HepG2 (cell line): ENCODE measurements around the gene TMBIM1. TPM values are rescaled to one million over a fixed set of nuclear protein-coding genes. Genes with fewer than 3 reads are reported as not detected.

Experiments used
- ATF7-NPFF ChIP-seq: sonication (generic); formaldehyde crosslinking; IDR thresholded peaks from 2 replicates; pipeline ENCODE4 v1.8.1; 2023; ENCODE audit warnings: mild to moderate bottlenecking, low read depth, missing genetic modification reagents, moderate library complexity
- CEBPB ChIP-seq: IDR thresholded peaks from 2 replicates; pipeline ENCODE4 v1.6.1; 2011; ENCODE audit warnings: low read depth, low read length, improper control_type of control experiment, borderline replicate concordance
- CREB1 ChIP-seq, 2 experiments: fragments of 450-650 bp in 1 of 2; IDR thresholded peaks; 2 replicates each; pipeline ENCODE4 v1.6.1; 2016 to 2017; ENCODE audit warnings: control low read depth in 1 of 2, mild to moderate bottlenecking in 1 of 2, missing compliant biosample characterization in 1 of 2, missing genetic modification characterization in 1 of 2
- ELF1 ChIP-seq: sonication (generic); formaldehyde crosslinking; IDR thresholded peaks from 2 replicates; pipeline ENCODE4 v1.4.0; 2020; ENCODE audit warnings: missing genetic modification reagents
- KAT7 ChIP-seq: IDR thresholded peaks from 2 replicates; pipeline ENCODE4 v1.6.1; 2018; ENCODE audit warnings: borderline replicate concordance, missing compliant biosample characterization
- KLF6 ChIP-seq: IDR thresholded peaks from 2 replicates; pipeline ENCODE4 v1.8.0; 2016; ENCODE audit warnings: missing biosample characterization, missing genetic modification reagents
- NFE2L1 ChIP-seq: sonication (generic); formaldehyde crosslinking; IDR thresholded peaks from 2 replicates; pipeline ENCODE4 v1.4.0; 2020; ENCODE audit warnings: missing genetic modification reagents, mild to moderate bottlenecking, borderline replicate concordance
- NONO ChIP-seq, 2 experiments: fragments of 450-650 bp in 1 of 2; sonication (generic) in 1 of 2; formaldehyde crosslinking in 1 of 2; IDR thresholded peaks in 1 of 2; conservative IDR thresholded peaks in 1 of 2; 2 replicates each; pipeline versions ENCODE4 v1.6.1 to v1.8.0; 2017 to 2022; ENCODE audit warnings: mild to moderate bottlenecking in 1 of 2, missing genetic modification reagents in 1 of 2, moderate library complexity in 1 of 2
- POLR2AphosphoS5 ChIP-seq: IDR thresholded peaks from 2 replicates; pipeline ENCODE4 v1.6.1; 2012; ENCODE audit warnings: low read depth, low read length
- SOX6 ChIP-seq, 2 experiments: fragments of 450-650 bp in 1 of 2; sonication (generic) in 1 of 2; formaldehyde crosslinking in 1 of 2; IDR thresholded peaks; 2 replicates each; pipeline versions ENCODE4 v1.4.0 to v1.6.1; 2017 to 2020; ENCODE audit warnings: antibody characterized with exemption in 1 of 2, mild to moderate bottlenecking in 1 of 2, missing genetic modification reagents in 1 of 2
- WIZ ChIP-seq: sonication (generic); formaldehyde crosslinking; IDR thresholded peaks from 2 replicates; pipeline ENCODE4 v1.5.1; 2020; ENCODE audit warnings: mild to moderate bottlenecking, missing genetic modification reagents
- ZBTB7B ChIP-seq: sonication (generic); formaldehyde crosslinking; IDR thresholded peaks from 2 replicates; pipeline ENCODE4 v1.4.0; 2020; ENCODE audit warnings: missing genetic modification reagents
- ZNF253 ChIP-seq: sonication (generic); formaldehyde crosslinking; IDR thresholded peaks from 2 replicates; pipeline ENCODE4 v1.8.0; 2022; ENCODE audit warnings: mild to moderate bottlenecking, missing genetic modification reagents, borderline replicate concordance
- ZNF260 ChIP-seq: sonication (generic); formaldehyde crosslinking; IDR thresholded peaks from 2 replicates; pipeline ENCODE4 v1.4.0; 2020; ENCODE audit warnings: missing genetic modification reagents, low read depth, mild to moderate bottlenecking, borderline replicate concordance
- ZNF326 ChIP-seq: sonication (generic); formaldehyde crosslinking; IDR thresholded peaks from 2 replicates; pipeline ENCODE4 v1.4.0; 2020; ENCODE audit warnings: missing genetic modification reagents, borderline replicate concordance
- ZNF749 ChIP-seq: sonication (generic); formaldehyde crosslinking; IDR thresholded peaks from 2 replicates; pipeline ENCODE4 v1.8.0; 2022; ENCODE audit warnings: mild to moderate bottlenecking, missing genetic modification reagents, moderate library complexity, borderline replicate concordance
- ZSCAN21 ChIP-seq: sonication (generic); formaldehyde crosslinking; IDR thresholded peaks from 2 replicates; pipeline ENCODE4 v1.8.0; 2022; ENCODE audit warnings: mild to moderate bottlenecking, missing genetic modification reagents, moderate library complexity, borderline replicate concordance
- ZSCAN25 ChIP-seq: sonication (generic); formaldehyde crosslinking; IDR thresholded peaks from 2 replicates; pipeline ENCODE4 v1.8.0; 2022; ENCODE audit warnings: mild to moderate bottlenecking, missing genetic modification reagents
- polyA plus RNA-seq, 8 experiments: library from polyadenylated mRNA; depleted of rRNA in 3 of 8; stranded (reverse) in 7 of 8; unstranded in 1 of 8; fragments of >200 nt; fragmentation: Illumina TruSeq in 4 of 8; extraction: Trizol in 4 of 8; gene quantifications; 2 replicates each; pipeline versions ENCODE4 v1.2.1 to v1.2.3, GENCODE V29; 2011 to 2016; ENCODE audit warnings: low read depth in 4 of 8, missing spikeins in 1 of 8, mixed read lengths in 1 of 8; ENCODE audit not compliant: insufficient read depth in 1 of 8
- total RNA-seq, 5 experiments: library from RNA; depleted of rRNA; stranded (reverse); fragments of >200 nt; fragmentation: Illumina TruSeq; extraction: Trizol; gene quantifications; 2 replicates each; pipeline ENCODE4 v1.2.3, GENCODE V29; 2016; ENCODE audit warnings: low read depth in 1 of 5
- TF ChIP-seq, protein P1 (sequence below): sonication (generic); formaldehyde crosslinking; IDR thresholded peaks from 2 replicates; pipeline ENCODE4 v1.4.0; 2020; ENCODE audit warnings: mild to moderate bottlenecking, missing genetic modification reagents
- TF ChIP-seq, protein P2 (sequence below): IDR thresholded peaks from 2 replicates; pipeline ENCODE4 v1.6.1; 2016; ENCODE audit warnings: low read depth, borderline replicate concordance
- TF ChIP-seq, protein P3 (sequence below): IDR thresholded peaks from 2 replicates; pipeline ENCODE4 v1.4.0; 2020; ENCODE audit warnings: mild to moderate bottlenecking, missing genetic modification reagents
- TF ChIP-seq, protein P4 (sequence below): sonication (generic); formaldehyde crosslinking; IDR thresholded peaks from 2 replicates; pipeline ENCODE4 v1.9.0; 2021; ENCODE audit warnings: missing genetic modification reagents, mild to moderate bottlenecking, borderline replicate concordance

Gene TMBIM1
- total and polyA plus RNA-seq, 2 of the 13 experiments (the other 11 are each of a cell fraction or from before 2014, with no cell fraction given), result 127 to 139 TPM

DNA sequence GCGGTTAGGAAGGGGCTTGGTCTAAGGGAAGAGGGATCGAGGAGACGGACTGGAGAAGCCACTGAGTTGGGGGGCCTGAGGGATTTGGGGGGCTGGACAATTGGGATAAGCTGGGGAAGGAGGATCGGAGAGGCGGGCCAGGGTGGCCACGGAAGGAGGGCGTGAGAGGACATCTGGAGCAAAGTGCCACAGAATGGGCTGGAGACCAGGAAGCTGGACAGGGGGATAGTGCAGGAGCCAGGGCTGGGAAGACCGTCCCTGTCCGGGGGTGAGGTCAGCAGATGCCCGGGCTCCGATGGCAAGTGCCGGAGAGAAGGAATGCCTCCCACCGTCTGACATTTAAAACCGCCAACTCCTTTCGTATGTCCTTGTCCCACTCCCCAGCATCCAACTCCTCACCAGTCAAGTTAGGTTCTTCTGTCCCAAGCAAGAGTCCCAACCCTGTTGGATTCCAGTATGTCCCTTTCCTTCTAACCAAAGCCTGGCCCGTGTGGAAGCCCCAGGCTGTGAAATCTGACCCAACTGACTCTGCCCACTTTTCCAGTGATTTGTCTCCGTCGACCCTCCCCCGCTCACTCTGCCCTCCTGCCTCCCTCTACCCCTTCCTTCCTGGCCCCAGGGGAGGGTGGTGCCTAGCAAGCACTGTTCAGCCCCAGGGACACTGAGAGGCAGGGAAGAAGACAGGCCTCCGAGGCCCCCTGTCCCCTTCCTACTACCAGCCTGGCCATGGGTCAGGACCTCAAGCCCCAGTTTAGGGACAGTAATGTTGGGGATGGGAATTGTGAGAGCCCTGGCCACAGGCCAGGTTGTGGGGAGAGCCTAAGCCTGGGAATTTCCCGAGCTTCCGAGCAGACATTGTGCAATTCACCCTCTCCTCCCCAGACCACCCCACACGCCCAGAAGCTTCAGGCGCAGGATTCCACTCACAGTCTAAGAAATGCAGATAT, 31.5 kb upstream of the TMBIM1 start (continued):
- TF ChIP-seq, protein P1, sequence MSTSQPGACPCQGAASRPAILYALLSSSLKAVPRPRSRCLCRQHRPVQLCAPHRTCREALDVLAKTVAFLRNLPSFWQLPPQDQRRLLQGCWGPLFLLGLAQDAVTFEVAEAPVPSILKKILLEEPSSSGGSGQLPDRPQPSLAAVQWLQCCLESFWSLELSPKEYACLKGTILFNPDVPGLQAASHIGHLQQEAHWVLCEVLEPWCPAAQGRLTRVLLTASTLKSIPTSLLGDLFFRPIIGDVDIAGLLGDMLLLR (CRISPR knock-in tag), result no peak
- TF ChIP-seq WIZ (CRISPR knock-in tag) (no peak), ZSCAN21 (CRISPR knock-in tag) (no peak; the same call in 1 of the 2 replicates), ZNF253 (CRISPR knock-in tag) (peak; percentile 36; the same call in 1 of the 2 replicates), SOX6 (IDR thresholded peaks at IDR 0.05) (no peak), SOX6 (CRISPR knock-in tag; IDR thresholded peaks at IDR 0.05) (no peak; the same call in 1 of the 2 replicates), ZNF326 (CRISPR knock-in tag) (no peak), KAT7 (CRISPR knock-in tag) (peak; percentile 58), CEBPB (peak; percentile 96), ZNF749 (CRISPR knock-in tag) (no peak), ZNF260 (CRISPR knock-in tag) (no peak), ZSCAN25 (peak; percentile 81), NONO (IDR thresholded peaks at IDR 0.05) (no peak), NONO (CRISPR knock-in tag; conservative IDR thresholded peaks at IDR 0.05) (peak; percentile 90), ATF7-NPFF (CRISPR knock-in tag) (peak; percentile 44; the same call in 1 of the 2 replicates), NFE2L1 (0 out of 2 replicates have a peak, but pooled peaks have one; percentile 61), ZBTB7B (CRISPR knock-in tag) (no peak), CREB1 (IDR thresholded peaks at IDR 0.05) (no peak), CREB1 (CRISPR knock-in tag; IDR thresholded peaks at IDR 0.05) (no peak), KLF6 (CRISPR knock-in tag) (0 out of 2 replicates have a peak, but pooled peaks have one; percentile 75), ELF1 (peak; percentile 8; the same call in 1 of the 2 replicates), POLR2AphosphoS5 (peak; percentile 67)
- TF ChIP-seq, protein P2, sequence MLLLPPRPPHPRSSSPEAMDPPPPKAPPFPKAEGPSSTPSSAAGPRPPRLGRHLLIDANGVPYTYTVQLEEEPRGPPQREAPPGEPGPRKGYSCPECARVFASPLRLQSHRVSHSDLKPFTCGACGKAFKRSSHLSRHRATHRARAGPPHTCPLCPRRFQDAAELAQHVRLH (CRISPR knock-in tag), result 0 out of 2 replicates have a peak, but pooled peaks have one; percentile 51
- TF ChIP-seq, protein P3, sequence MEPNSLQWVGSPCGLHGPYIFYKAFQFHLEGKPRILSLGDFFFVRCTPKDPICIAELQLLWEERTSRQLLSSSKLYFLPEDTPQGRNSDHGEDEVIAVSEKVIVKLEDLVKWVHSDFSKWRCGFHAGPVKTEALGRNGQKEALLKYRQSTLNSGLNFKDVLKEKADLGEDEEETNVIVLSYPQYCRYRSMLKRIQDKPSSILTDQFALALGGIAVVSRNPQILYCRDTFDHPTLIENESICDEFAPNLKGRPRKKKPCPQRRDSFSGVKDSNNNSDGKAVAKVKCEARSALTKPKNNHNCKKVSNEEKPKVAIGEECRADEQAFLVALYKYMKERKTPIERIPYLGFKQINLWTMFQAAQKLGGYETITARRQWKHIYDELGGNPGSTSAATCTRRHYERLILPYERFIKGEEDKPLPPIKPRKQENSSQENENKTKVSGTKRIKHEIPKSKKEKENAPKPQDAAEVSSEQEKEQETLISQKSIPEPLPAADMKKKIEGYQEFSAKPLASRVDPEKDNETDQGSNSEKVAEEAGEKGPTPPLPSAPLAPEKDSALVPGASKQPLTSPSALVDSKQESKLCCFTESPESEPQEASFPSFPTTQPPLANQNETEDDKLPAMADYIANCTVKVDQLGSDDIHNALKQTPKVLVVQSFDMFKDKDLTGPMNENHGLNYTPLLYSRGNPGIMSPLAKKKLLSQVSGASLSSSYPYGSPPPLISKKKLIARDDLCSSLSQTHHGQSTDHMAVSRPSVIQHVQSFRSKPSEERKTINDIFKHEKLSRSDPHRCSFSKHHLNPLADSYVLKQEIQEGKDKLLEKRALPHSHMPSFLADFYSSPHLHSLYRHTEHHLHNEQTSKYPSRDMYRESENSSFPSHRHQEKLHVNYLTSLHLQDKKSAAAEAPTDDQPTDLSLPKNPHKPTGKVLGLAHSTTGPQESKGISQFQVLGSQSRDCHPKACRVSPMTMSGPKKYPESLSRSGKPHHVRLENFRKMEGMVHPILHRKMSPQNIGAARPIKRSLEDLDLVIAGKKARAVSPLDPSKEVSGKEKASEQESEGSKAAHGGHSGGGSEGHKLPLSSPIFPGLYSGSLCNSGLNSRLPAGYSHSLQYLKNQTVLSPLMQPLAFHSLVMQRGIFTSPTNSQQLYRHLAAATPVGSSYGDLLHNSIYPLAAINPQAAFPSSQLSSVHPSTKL (CRISPR knock-in tag), result peak; percentile 58
- TF ChIP-seq, protein P4, sequence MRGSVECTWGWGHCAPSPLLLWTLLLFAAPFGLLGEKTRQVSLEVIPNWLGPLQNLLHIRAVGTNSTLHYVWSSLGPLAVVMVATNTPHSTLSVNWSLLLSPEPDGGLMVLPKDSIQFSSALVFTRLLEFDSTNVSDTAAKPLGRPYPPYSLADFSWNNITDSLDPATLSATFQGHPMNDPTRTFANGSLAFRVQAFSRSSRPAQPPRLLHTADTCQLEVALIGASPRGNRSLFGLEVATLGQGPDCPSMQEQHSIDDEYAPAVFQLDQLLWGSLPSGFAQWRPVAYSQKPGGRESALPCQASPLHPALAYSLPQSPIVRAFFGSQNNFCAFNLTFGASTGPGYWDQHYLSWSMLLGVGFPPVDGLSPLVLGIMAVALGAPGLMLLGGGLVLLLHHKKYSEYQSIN (CRISPR knock-in tag), result no peak
